Activated effector memory CD4-positive, alpha-beta T cell treated with anti-CD3 and anti-CD28 coated beads, Interleukin-2, amount 50 U/mL, for 16 hours (primary cell): Measurements from ENCODE around the gene ROM1.

Experiments used
- DNase-seq: peaks from one replicate; pipeline ENCODE4 v3.0.0-alpha.2; 2020

Gene ROM1

GRCh38 chr11:62588966-62589637 is 24.0 kb upstream of the ROM1 start:
- DNase-seq, result no peak

- peak; percentile 98 for DNase-seq
Measured at GRCh38 chr11:62591448-62592145, 21.5 kb upstream of the ROM1 start, which contains the start of gene TUT1. Gene TUT1 (minus strand): TSS chr11:62591523. CDS start chr11:62591485, 38 bp downstream.

- DNase-seq, result no peak
Measured at GRCh38 chr11:62592146-62592815, 20.8 kb upstream of the ROM1 start.

- no peak for DNase-seq
Measured at GRCh38 chr11:62592989-62593421, 20.1 kb upstream of the ROM1 start.

- DNase-seq, result peak; percentile 92
Measured at GRCh38 chr11:62593434-62594044, 19.5 kb upstream of the ROM1 start.

- no peak for DNase-seq
Measured at GRCh38 chr11:62595124-62595523, 17.9 kb upstream of the ROM1 start.

GRCh38 chr11:62599069-62599696 is 13.9 kb upstream of the ROM1 start:
- peak; percentile 98 for DNase-seq

GRCh38 chr11:62599901-62600300 is 13.2 kb upstream of the ROM1 start:
- peak; percentile 70 for DNase-seq

GRCh38 chr11:62600367-62601121 is 12.5 kb upstream of the ROM1 start:
- DNase-seq, result no peak

- DNase-seq, result peak; percentile 85
Measured at GRCh38 chr11:62601122-62601371, 12.0 kb upstream of the ROM1 start.

GRCh38 chr11:62601372-62602140 is 11.5 kb upstream of the ROM1 start, which contains the start of gene MTA2:
Gene MTA2 (minus strand): TSS chr11:62601865. CDS start chr11:62601450, 415 bp downstream.
- DNase-seq, result peak; percentile 100

- peak; percentile 69 for DNase-seq
Measured at GRCh38 chr11:62602141-62603071, 10.7 kb upstream of the ROM1 start.

- DNase-seq, result no peak
Measured at GRCh38 chr11:62603072-62603408, 10.0 kb upstream of the ROM1 start.

- DNase-seq, result no peak
Measured at GRCh38 chr11:62603776-62604299, 9.2 kb upstream of the ROM1 start.

GRCh38 chr11:62604460-62605120 is 8.5 kb upstream of the ROM1 start:
- DNase-seq, result no peak

- DNase-seq, result no peak
Measured at GRCh38 chr11:62605467-62605866, 7.6 kb upstream of the ROM1 start.

GRCh38 chr11:62605902-62606301 is 7.2 kb upstream of the ROM1 start:
- no peak for DNase-seq

GRCh38 chr11:62607714-62608113 is 5.3 kb upstream of the ROM1 start:
- no peak for DNase-seq

GRCh38 chr11:62608776-62609175 is 4.3 kb upstream of the ROM1 start:
- no peak for DNase-seq

GRCh38 chr11:62610403-62610802 is 2.7 kb upstream of the ROM1 start:
- DNase-seq, result no peak
